ENCODE measurements around the gene TSHZ1.

DNA sequence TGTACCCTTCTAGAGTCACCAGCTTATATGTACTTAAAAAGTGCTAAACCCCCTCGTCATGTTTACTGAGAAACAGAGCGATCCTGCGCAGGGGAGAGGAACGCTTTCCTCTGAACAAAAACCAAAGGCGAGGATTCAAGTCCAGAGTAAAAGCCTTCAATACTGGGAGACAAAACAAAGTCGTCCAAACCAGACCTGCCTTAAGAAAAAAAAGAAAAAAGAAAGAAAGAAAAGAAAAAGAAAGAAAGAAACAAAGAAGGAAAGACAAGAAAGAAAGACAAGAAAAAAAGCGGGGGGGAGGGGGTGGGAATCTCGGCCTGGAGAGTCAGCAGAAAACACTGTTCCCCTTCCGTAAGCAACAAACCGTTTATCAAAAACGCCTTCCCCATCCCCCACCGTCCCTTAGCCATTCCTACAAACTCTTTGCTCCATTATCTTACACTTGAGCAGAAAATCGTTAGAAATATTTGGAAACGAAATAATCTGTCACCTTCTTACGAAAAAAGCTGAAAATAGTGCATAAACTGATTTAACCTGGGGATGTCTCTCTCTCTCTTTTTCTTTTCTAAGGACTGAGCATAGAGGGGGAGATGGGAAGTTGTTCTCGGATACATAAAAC is 5.0 kb upstream of the TSHZ1 start:
- TF ChIP-seq POLR2A (IDR thresholded peaks at IDR 0.05) (no peak), EP300 (IDR thresholded peaks at IDR 0.05; ENCODE audit: low read depth) (no peak)
- TF ChIP-seq, protein P1, sequence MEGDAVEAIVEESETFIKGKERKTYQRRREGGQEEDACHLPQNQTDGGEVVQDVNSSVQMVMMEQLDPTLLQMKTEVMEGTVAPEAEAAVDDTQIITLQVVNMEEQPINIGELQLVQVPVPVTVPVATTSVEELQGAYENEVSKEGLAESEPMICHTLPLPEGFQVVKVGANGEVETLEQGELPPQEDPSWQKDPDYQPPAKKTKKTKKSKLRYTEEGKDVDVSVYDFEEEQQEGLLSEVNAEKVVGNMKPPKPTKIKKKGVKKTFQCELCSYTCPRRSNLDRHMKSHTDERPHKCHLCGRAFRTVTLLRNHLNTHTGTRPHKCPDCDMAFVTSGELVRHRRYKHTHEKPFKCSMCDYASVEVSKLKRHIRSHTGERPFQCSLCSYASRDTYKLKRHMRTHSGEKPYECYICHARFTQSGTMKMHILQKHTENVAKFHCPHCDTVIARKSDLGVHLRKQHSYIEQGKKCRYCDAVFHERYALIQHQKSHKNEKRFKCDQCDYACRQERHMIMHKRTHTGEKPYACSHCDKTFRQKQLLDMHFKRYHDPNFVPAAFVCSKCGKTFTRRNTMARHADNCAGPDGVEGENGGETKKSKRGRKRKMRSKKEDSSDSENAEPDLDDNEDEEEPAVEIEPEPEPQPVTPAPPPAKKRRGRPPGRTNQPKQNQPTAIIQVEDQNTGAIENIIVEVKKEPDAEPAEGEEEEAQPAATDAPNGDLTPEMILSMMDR (IDR thresholded peaks at IDR 0.05) = no peak
